Adrenal gland (tissue), 12 donors: Measurements from ENCODE around the gene ZNF770. TPM values are rescaled to one million over a fixed set of nuclear protein-coding genes. Genes with fewer than 3 reads are reported as not detected.

ENCODE experiments used
- DNase-seq, 7 donors: peaks; one replicate each; pipeline ENCODE4 v3.0.0-alpha.2; 2019 to 2020
- H3K27ac ChIP-seq, 5 donors: fragments of 200-600 bp; sonication (generic) in 4 of 5; 1 replicate in 3 of 5; 2 replicates in 2 of 5; pipeline versions ENCODE4 v1.5.1 to v1.8.0; 2016 to 2020; ENCODE audit warnings: mild to moderate bottlenecking in 1 of 5
- H3K27me3 ChIP-seq: fragments of 200-600 bp; 2 replicates; pipeline ENCODE4 v1.8.0; 2021
- H3K36me3 ChIP-seq, 2 donors: fragments of 200-600 bp; replicated peaks in 1 of 2; 1 replicate in 1 of 2; 2 replicates in 1 of 2; pipeline versions ENCODE4 v1.5.1 to v1.8.0; 2018 to 2022
- H3K4me1 ChIP-seq, 2 donors: fragments of 200-600 bp; replicated peaks in 1 of 2; 1 replicate in 1 of 2; 2 replicates in 1 of 2; pipeline versions ENCODE4 v1.5.1 to v1.8.0; 2018 to 2021
- H3K4me3 ChIP-seq, 4 donors: fragments of 200-600 bp; sonication (generic) in 3 of 4; one replicate each; pipeline ENCODE4 v1.5.1; 2016 to 2018
- H3K9me3 ChIP-seq, 3 donors: fragments of 200-600 bp; sonication (generic) in 1 of 3; replicated peaks in 1 of 3; 1 replicate in 2 of 3; 2 replicates in 1 of 3; pipeline versions ENCODE4 v1.5.1 to v1.8.0; 2016 to 2021
- POLR2A ChIP-seq, 2 donors: fragments of 450-650 bp; IDR thresholded peaks; one replicate each; pipeline ENCODE4 v1.6.1; 2017; ENCODE audit warnings: antibody characterized with exemption in 2 of 2, mild to moderate bottlenecking in 2 of 2, moderate library complexity in 1 of 2
- WGBS, 4 donors: extraction: QIAGEN DNeasy Blood & Tissue Kit in 2 of 4; methylation state at CpG; one replicate each; pipeline versions ENCODE4 v1.1.5 to v1.1.7; 2013 to 2017; 5-methylcytosine and 5-hydroxymethylcytosine counted together
- intact Hi-C, 2 donors: fragments of 100-400 bp; cut with DNase I; formaldehyde crosslinking; loops; one replicate each; pipeline versions ENCODE4 v1.14.1 to v1.15.0; 2022 to 2023
- polyA plus RNA-seq, 3 donors: library from polyadenylated mRNA; stranded (reverse); fragments of 200-250 nt in 2 of 3; fragments of 350-450 nt in 1 of 3; fragmentation: Illumina TruSeq in 1 of 3; extraction: RNeasy Lipid Tissue Mini Kit (QIAGEN cat#74804) in 1 of 3; gene quantifications; one replicate each; pipeline ENCODE4 v1.2.3, GENCODE V29; 2013 to 2014
- total RNA-seq, 9 donors: library from RNA; depleted of rRNA in 4 of 9; stranded (reverse); fragments of >200 nt in 4 of 9; fragments of 120-200 nt in 1 of 9; fragmentation: NEBNext Ultra II Directional in 1 of 9; extraction: Animal tissue kit (Norgen Biotek cat#: 25700) in 1 of 9; gene quantifications; one replicate each; pipeline versions ENCODE4 v1.1.0 to v1.2.4, GENCODE V29; 2013 to 2023
- TF ChIP-seq, protein P1 (sequence below), 6 experiments: fragments of 450-650 bp in 4 of 6; fragments of 200-600 bp in 2 of 6; sonication (generic) in 1 of 6; IDR thresholded peaks; 1 replicate in 5 of 6; 2 replicates in 1 of 6; pipeline versions ENCODE4 v1.5.1 to v1.8.0; 2016 to 2021; ENCODE audit warnings: antibody characterized with exemption in 6 of 6, mild to moderate bottlenecking in 2 of 6, moderate library complexity in 1 of 6
- donor health status: healthy with polysubstance abuse.
- donor health status: Bipolar disorder and iron deficiency.
- donor health status: DM: yes; HTN: yes; CAD: no.
- donor health status: DM: no; HTN: no; CAD: no.
- donor health status: DM: no; HTN: no; CAD: no.
- donor health status: DM: yes; HTN: yes; CAD: no.

The ZNF770 gene
- total and polyA plus RNA-seq, 12 donors = 7.3 to 37.6 (median 31.1) TPM

DNA sequence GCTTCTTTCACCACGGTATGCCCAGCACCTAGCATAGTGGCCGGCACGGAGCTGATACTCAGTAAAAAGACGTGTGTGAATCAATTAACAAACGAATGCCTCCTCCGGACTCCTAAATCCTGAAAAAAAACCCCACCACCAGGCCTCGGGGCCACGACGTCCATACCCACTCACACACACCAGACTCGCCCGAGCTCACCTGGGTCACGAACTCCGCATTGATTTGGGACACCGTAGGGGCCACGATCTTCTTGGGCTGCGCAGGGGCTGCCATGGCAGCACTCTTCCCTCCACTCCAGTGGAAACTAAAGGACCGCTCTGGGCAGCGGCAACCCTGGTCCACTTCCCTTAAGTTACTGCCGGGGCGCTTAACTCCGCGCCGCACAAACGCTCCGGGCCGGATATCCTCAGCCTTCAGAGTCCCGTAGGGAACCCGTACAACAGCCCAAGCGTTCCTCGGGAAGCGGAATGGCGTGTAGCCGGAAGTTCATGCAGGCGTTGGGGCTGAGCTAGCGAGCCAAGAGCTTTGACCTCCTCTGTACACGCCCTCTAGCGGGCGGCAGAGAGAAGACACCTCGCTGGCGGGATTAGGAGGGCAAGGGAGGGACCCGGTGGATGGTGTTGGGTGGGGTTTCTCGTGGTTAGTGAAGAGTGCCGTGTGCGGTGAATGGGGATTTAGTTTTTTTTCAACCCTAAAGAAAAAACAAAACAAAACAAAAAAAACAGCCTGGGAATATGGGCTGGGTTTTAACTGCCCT is 18.6 kb downstream of the ZNF770 start, which contains the start of gene AQR:
Gene AQR (minus strand): TSS at position 403 of the 758 bp plus-strand sequence. CDS start 129 bp downstream, at position 274.
- Histone ChIP-seq H3K4me1 (peaks cover 7 to 39% of the 10 kb centered on the region in 2 donors), H3K27me3 (no peaks in the 10 kb centered on the region), H3K4me3 (peak within 1 kb of the TSS; percentile 80 to 98 (median 86)), H3K36me3 (no peaks in the 10 kb centered on the region), H3K27ac (peak within 1 kb of the TSS; percentile 15 to 86 (median 74)), H3K9me3 (no peaks in the 10 kb centered on the region)
- peak; percentile 71 to 85 for TF ChIP-seq POLR2A (IDR thresholded peaks at IDR 0.05)
- TF ChIP-seq, protein P1, sequence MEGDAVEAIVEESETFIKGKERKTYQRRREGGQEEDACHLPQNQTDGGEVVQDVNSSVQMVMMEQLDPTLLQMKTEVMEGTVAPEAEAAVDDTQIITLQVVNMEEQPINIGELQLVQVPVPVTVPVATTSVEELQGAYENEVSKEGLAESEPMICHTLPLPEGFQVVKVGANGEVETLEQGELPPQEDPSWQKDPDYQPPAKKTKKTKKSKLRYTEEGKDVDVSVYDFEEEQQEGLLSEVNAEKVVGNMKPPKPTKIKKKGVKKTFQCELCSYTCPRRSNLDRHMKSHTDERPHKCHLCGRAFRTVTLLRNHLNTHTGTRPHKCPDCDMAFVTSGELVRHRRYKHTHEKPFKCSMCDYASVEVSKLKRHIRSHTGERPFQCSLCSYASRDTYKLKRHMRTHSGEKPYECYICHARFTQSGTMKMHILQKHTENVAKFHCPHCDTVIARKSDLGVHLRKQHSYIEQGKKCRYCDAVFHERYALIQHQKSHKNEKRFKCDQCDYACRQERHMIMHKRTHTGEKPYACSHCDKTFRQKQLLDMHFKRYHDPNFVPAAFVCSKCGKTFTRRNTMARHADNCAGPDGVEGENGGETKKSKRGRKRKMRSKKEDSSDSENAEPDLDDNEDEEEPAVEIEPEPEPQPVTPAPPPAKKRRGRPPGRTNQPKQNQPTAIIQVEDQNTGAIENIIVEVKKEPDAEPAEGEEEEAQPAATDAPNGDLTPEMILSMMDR (IDR thresholded peaks at IDR 0.05) = peak; percentile 61 to 94 (median 80)
- DNase-seq = peak; percentile 93 to 98 (median 97)
- WGBS, 4 donors = 0 to 2% (median 0%) methylated on average over 19 to 44 of the region's 44 CpGs
- intact Hi-C loops = no loop called here

- no peak for DNase-seq
- 38 to 69% (median 62%) methylated on average over 2 of the region's 2 CpGs for WGBS, 4 donors
- H3K4me1 ChIP-seq = peaks cover 7 to 44% of the 10 kb centered on the region in 2 donors
- no peaks in the 10 kb centered on the region for H3K27me3 ChIP-seq
- intact Hi-C loops = no loop called here
- no peak for TF ChIP-seq POLR2A (IDR thresholded peaks at IDR 0.05)
- TF ChIP-seq, protein P1 (IDR thresholded peaks at IDR 0.05) = no peak
- peak overlapping the region in 1 of 5 donors; percentile 14 for H3K27ac ChIP-seq
- peaks cover 0 to 8% of the 10 kb centered on the region in 2 donors for H3K36me3 ChIP-seq
- no peaks in the 10 kb centered on the region for H3K9me3 ChIP-seq
- no peak overlapping the region for H3K4me3 ChIP-seq
Observed at GRCh38 chr15:34964277-34964676, 23.8 kb downstream of the ZNF770 start.

- 96 to 97% (median 96%) methylated on average over 8 of the region's 8 CpGs for WGBS, 4 donors
- no peak overlapping the region for H3K4me3 ChIP-seq
- intact Hi-C loops = no loop called here
- TF ChIP-seq POLR2A (IDR thresholded peaks at IDR 0.05) = no peak
- TF ChIP-seq, protein P1 (IDR thresholded peaks at IDR 0.05) = no peak
- DNase-seq = no peak
- H3K9me3 ChIP-seq = no peaks in the 10 kb centered on the region
- H3K27me3 ChIP-seq = no peaks in the 10 kb centered on the region
- no peaks in the 10 kb centered on the region for H3K4me1 ChIP-seq
- H3K36me3 ChIP-seq = peaks cover 0 to 8% of the 10 kb centered on the region in 2 donors
- no peak overlapping the region for H3K27ac ChIP-seq
Observed at GRCh38 chr15:34953851-34954250, 34.2 kb downstream of the ZNF770 start.

DNA sequence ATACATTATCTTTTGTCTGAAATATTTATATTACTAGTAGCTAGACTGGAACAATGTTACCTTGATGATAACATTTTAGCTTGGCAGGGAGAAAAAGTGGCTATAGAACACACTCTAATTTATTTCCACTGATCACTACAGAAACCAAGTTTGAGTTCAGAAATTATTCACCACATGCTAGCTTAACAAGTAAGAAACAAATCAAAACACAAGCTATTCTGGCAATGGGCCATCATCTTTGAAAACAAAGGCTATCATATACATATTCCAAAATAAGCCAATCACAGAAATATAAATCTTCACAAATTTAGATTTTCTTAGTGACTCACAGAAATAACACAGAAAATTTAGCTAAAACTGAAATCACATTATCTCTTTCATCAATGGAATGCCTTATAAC is 35.6 kb downstream of the ZNF770 start:
- H3K9me3 ChIP-seq = no peaks in the 10 kb centered on the region

More for the DNA sequence above, 35.6 kb downstream of the ZNF770 start:
- Histone ChIP-seq H3K4me1 (no peaks in the 10 kb centered on the region), H3K27me3 (no peaks in the 10 kb centered on the region), H3K4me3 (no peak overlapping the region), H3K27ac (no peak overlapping the region), H3K36me3 (peaks cover 0 to 8% of the 10 kb centered on the region in 2 donors)
- DNase-seq = no peak
- intact Hi-C loops = no loop called here
- TF ChIP-seq POLR2A (IDR thresholded peaks at IDR 0.05) = no peak
- TF ChIP-seq, protein P1 (IDR thresholded peaks at IDR 0.05) = no peak
